ENCODE data around the gene LRRC30.

DNA sequence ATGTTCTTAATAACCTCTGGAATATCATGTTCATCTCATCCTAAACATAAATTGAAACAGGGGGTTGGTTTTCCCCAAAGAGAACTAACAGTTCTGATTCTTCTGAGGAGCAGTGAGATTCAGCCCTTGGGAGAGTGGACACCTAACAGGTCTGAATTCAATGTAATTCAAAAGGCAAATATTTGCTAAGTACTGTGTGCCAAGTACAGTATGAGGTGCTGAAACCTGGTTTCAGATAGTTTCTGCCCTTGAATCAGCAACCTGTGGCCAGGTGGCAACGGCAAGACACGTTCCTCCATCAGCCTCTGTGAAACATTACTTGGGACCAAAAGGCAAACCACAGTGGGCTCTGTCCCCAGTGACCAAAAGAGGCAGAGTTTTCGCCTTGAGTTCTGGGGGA is 1.3 kb downstream of the LRRC30 start:
- TF ChIP-seq, protein P1, sequence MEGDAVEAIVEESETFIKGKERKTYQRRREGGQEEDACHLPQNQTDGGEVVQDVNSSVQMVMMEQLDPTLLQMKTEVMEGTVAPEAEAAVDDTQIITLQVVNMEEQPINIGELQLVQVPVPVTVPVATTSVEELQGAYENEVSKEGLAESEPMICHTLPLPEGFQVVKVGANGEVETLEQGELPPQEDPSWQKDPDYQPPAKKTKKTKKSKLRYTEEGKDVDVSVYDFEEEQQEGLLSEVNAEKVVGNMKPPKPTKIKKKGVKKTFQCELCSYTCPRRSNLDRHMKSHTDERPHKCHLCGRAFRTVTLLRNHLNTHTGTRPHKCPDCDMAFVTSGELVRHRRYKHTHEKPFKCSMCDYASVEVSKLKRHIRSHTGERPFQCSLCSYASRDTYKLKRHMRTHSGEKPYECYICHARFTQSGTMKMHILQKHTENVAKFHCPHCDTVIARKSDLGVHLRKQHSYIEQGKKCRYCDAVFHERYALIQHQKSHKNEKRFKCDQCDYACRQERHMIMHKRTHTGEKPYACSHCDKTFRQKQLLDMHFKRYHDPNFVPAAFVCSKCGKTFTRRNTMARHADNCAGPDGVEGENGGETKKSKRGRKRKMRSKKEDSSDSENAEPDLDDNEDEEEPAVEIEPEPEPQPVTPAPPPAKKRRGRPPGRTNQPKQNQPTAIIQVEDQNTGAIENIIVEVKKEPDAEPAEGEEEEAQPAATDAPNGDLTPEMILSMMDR (IDR thresholded peaks at IDR 0.05), result no peak
- TF ChIP-seq POLR2A (IDR thresholded peaks at IDR 0.05), result no peak
